GM12878 (cell line): Measurements from ENCODE around the gene COL1A1. TPM values are rescaled to one million over a fixed set of nuclear protein-coding genes. Genes with fewer than 3 reads are reported as not detected.

Experiments used
- ATAC-seq: fragments of 200-7000 bp; cut with Tn5 transposase; 3 replicates; pipeline ENCODE4 v1.9.1; 2020; ENCODE audit warnings: mild to moderate bottlenecking, moderate library complexity
- BruUV-seq: library from RNA; stranded (reverse); fragments of 400-500 nt; replicated peaks from 2 replicates; lab custom pipeline; 2021; lab: Mats Ljungman, UMichigan
- CTCF ChIA-PET: fragments of 300-600 bp; sonication (Branson Sonifier 250); formaldehyde crosslinking; extraction: SDS; loops from one replicate; lab custom pipeline; 2021; ENCODE audit warnings: inconsistent platforms; lab: Yijun Ruan, JAX
- POLR2A ChIA-PET: fragments of 350-600 bp; formaldehyde crosslinking; extraction: SDS; loops from one replicate; lab custom pipeline; 2021; ENCODE audit warnings: inconsistent platforms; lab: Charles Lee
- RAD21 ChIA-PET: fragments of 300-600 bp; sonication (Branson Sonifier 250); formaldehyde crosslinking; loops from one replicate; lab custom pipeline; 2023; ENCODE audit warnings: antibody characterized with exemption; ENCODE audit not compliant: unreplicated experiment; lab: Charles Lee
- SMC1A ChIA-PET: fragments of 300-600 bp; sonication (Branson Sonifier 250); formaldehyde crosslinking; loops from one replicate; lab custom pipeline; 2023; ENCODE audit not compliant: unreplicated experiment, uncharacterized antibody; lab: Charles Lee
- DNase-seq: peaks from one replicate; pipeline ENCODE4 v3.0.0-alpha.2; 2011; ENCODE audit warnings: low read depth, low spot score
- FAIRE-seq: peaks from 3 replicates; lab custom pipeline; 2011; peaks lifted over from hg19 to GRCh38; lab: Jason Lieb, UNC
- H2AFZ ChIP-seq: 2 replicates; pipeline ENCODE4 v1.6.0; 2011; ENCODE audit warnings: low read depth, low read length, control low read depth; ENCODE audit not compliant: control insufficient read depth
- H3K27ac ChIP-seq: 2 replicates; pipeline ENCODE4 v1.5.1; 2011; ENCODE audit warnings: control low read depth; ENCODE audit not compliant: control insufficient read depth, insufficient read depth
- H3K27me3 ChIP-seq, 2 experiments: replicated peaks in 1 of 2; 2 replicates each; pipeline versions ENCODE4 v1.6.0 to v1.6.1; 2011; ENCODE audit warnings: low read length in 1 of 2; ENCODE audit not compliant: control insufficient read depth in 2 of 2, insufficient read depth in 2 of 2
- H3K36me3 ChIP-seq, 2 experiments: 2 replicates each; pipeline ENCODE4 v1.5.1; 2011; ENCODE audit warnings: low read length in 1 of 2; ENCODE audit not compliant: control insufficient read depth in 2 of 2, insufficient read depth in 2 of 2
- H3K4me1 ChIP-seq: 2 replicates; pipeline ENCODE4 v1.6.1; 2011; ENCODE audit warnings: mild to moderate bottlenecking, low read length, moderate library complexity, mixed read lengths; ENCODE audit not compliant: control insufficient read depth, insufficient read depth
- H3K4me2 ChIP-seq: 2 replicates; pipeline ENCODE4 v1.6.0; 2011; ENCODE audit warnings: control low read depth; ENCODE audit not compliant: control insufficient read depth, insufficient read depth
- H3K4me3 ChIP-seq: fragments of 200-600 bp; sonication (generic); 2 replicates; pipeline ENCODE4 v1.5.1; 2016
- H3K79me2 ChIP-seq: 2 replicates; pipeline ENCODE4 v1.6.0; 2011; ENCODE audit warnings: low read length; ENCODE audit not compliant: control insufficient read depth, insufficient read depth
- H3K9ac ChIP-seq: 2 replicates; pipeline ENCODE4 v1.8.0; 2011; ENCODE audit warnings: low read length, control low read depth, mixed read lengths; ENCODE audit not compliant: control insufficient read depth, insufficient read depth
- H3K9me3 ChIP-seq: replicated peaks from 3 replicates; pipeline ENCODE4 v1.5.1; 2011; ENCODE audit warnings: mild to moderate bottlenecking, low read length; ENCODE audit not compliant: control insufficient read depth, insufficient read depth
- H4K20me1 ChIP-seq: 2 replicates; pipeline ENCODE4 v1.6.0; 2011; ENCODE audit not compliant: control insufficient read depth, insufficient read depth
- ATF7 ChIP-seq: fragments of 450-650 bp; IDR thresholded peaks from 2 replicates; pipeline ENCODE4 v1.6.1; 2016; ENCODE audit warnings: low read depth, mild to moderate bottlenecking
- CEBPB ChIP-seq, 2 experiments: fragments of 150-350 bp in 1 of 2; IDR thresholded peaks; 2 replicates each; pipeline ENCODE4 v1.6.1; 2012 to 2014; ENCODE audit warnings: low read depth in 2 of 2, low read length in 2 of 2, borderline replicate concordance in 1 of 2, inconsistent platforms in 1 of 2
- ESRRA ChIP-seq: IDR thresholded peaks from 2 replicates; pipeline ENCODE4 v1.6.1; 2012; ENCODE audit warnings: mild to moderate bottlenecking, low read length, improper control_type of control experiment
- FOXK2 ChIP-seq: fragments of 450-650 bp; IDR thresholded peaks from 2 replicates; pipeline ENCODE4 v1.6.1; 2017; ENCODE audit warnings: mild to moderate bottlenecking, moderate library complexity
- MEF2B ChIP-seq: fragments of 450-650 bp; IDR thresholded peaks from 2 replicates; pipeline ENCODE4 v1.6.1; 2018; ENCODE audit warnings: mild to moderate bottlenecking, moderate library complexity; ENCODE audit not compliant: partially characterized antibody, poor library complexity, severe bottlenecking
- MTA2 ChIP-seq: fragments of 450-650 bp; IDR thresholded peaks from 2 replicates; pipeline ENCODE4 v1.6.1; 2016; ENCODE audit warnings: low read depth, mild to moderate bottlenecking, moderate library complexity
- NBN ChIP-seq: fragments of 450-650 bp; IDR thresholded peaks from 2 replicates; pipeline ENCODE4 v1.6.1; 2016
- SMAD5 ChIP-seq: IDR thresholded peaks from 2 replicates; pipeline ENCODE4 v1.6.1; 2016; ENCODE audit warnings: antibody characterized with exemption, low read depth
- SMARCA5 ChIP-seq: fragments of 450-650 bp; IDR thresholded peaks from 2 replicates; pipeline ENCODE4 v1.6.1; 2017; ENCODE audit warnings: mild to moderate bottlenecking
- SP1 ChIP-seq: IDR thresholded peaks from one replicate; pipeline ENCODE4 v1.6.1; 2011; ENCODE audit warnings: low read depth, low read length
- STAT1 ChIP-seq: fragments of 450-650 bp; conservative IDR thresholded peaks from 2 replicates; pipeline ENCODE4 v1.6.1; 2014; ENCODE audit warnings: antibody characterized with exemption, mild to moderate bottlenecking
- TCF12 ChIP-seq: IDR thresholded peaks from 2 replicates; pipeline ENCODE4 v1.6.1; 2011; ENCODE audit warnings: low read depth, mild to moderate bottlenecking, low read length
- ZBED1 ChIP-seq: IDR thresholded peaks from 2 replicates; pipeline ENCODE4 v1.6.1; 2016; ENCODE audit warnings: borderline replicate concordance
- ZNF217 ChIP-seq: fragments of 450-650 bp; IDR thresholded peaks from 2 replicates; pipeline ENCODE4 v1.6.1; 2017; ENCODE audit warnings: antibody characterized with exemption, mild to moderate bottlenecking
- WGBS: methylation state at CpG from one replicate; pipeline ENCODE4 v1.1.6; 2016; ENCODE audit warnings: low lambda C conversion rate; ENCODE audit not compliant: insufficient replicate concordance, insufficient coverage; ENCODE audit errors: missing lambda C conversion rate; 5-methylcytosine and 5-hydroxymethylcytosine counted together
- in situ Hi-C: fragments of 300-500 bp; cut with MboI; formaldehyde crosslinking; loops from 9 replicates; pipeline ENCODE4 v1.14.3; 2018; ENCODE audit warnings: mixed read lengths
- intact Hi-C: fragments of 100-400 bp; cut with micrococcal nuclease; formaldehyde crosslinking; loops from one replicate; pipeline ENCODE4 v1.14.2; 2022; ENCODE audit not compliant: unreplicated experiment
- polyA plus RNA-seq, 11 experiments: library from polyadenylated mRNA; depleted of rRNA in 4 of 11; unstranded in 6 of 11; stranded (reverse) in 5 of 11; fragments of >200 nt; fragmentation: Nextera tagmentation in 4 of 11; fragmentation: Illumina TruSeq in 1 of 11; extraction: Ambion mirVana in 4 of 11; extraction: Trizol in 1 of 11; gene quantifications; 1 replicate in 1 of 11; 2 replicates in 10 of 11; pipeline versions ENCODE4 v1.2.1 to v1.2.3, GENCODE V29; 2011 to 2016; ENCODE audit warnings: inconsistent platforms in 2 of 11, missing spikeins in 2 of 11, low read depth in 1 of 11
- total RNA-seq, 4 experiments: library from RNA; depleted of rRNA in 3 of 4; stranded (reverse); fragments of >200 nt in 3 of 4; fragmentation: Illumina TruSeq in 1 of 4; extraction: Trizol in 1 of 4; gene quantifications; 2 replicates each; pipeline versions ENCODE4 v1.2.1 to v1.2.3, GENCODE V29; 2013 to 2021
- TF ChIP-seq, protein P1 (sequence below): IDR thresholded peaks from 2 replicates; pipeline ENCODE4 v1.6.1; 2012; ENCODE audit warnings: low read depth, low read length, improper control_type of control experiment
- TF ChIP-seq, protein P2 (sequence below): fragments of 450-650 bp; IDR thresholded peaks from 2 replicates; pipeline ENCODE4 v1.6.1; 2016; ENCODE audit warnings: mild to moderate bottlenecking
- TF ChIP-seq, protein P3 (sequence below): fragments of 450-650 bp; IDR thresholded peaks from 2 replicates; pipeline ENCODE4 v1.6.1; 2016; ENCODE audit warnings: mild to moderate bottlenecking
- TF ChIP-seq, protein P4 (sequence below): fragments of 450-650 bp; IDR thresholded peaks from 2 replicates; pipeline ENCODE4 v1.6.1; 2018; ENCODE audit warnings: mild to moderate bottlenecking, low read depth, moderate library complexity; ENCODE audit not compliant: partially characterized antibody

The COL1A1 gene
- total and polyA plus RNA-seq, 10 of the 15 experiments (the other 5 are each of a cell fraction or from before 2014, with no cell fraction given), result 0.18 to 7.7 (median 2.3) TPM

DNA sequence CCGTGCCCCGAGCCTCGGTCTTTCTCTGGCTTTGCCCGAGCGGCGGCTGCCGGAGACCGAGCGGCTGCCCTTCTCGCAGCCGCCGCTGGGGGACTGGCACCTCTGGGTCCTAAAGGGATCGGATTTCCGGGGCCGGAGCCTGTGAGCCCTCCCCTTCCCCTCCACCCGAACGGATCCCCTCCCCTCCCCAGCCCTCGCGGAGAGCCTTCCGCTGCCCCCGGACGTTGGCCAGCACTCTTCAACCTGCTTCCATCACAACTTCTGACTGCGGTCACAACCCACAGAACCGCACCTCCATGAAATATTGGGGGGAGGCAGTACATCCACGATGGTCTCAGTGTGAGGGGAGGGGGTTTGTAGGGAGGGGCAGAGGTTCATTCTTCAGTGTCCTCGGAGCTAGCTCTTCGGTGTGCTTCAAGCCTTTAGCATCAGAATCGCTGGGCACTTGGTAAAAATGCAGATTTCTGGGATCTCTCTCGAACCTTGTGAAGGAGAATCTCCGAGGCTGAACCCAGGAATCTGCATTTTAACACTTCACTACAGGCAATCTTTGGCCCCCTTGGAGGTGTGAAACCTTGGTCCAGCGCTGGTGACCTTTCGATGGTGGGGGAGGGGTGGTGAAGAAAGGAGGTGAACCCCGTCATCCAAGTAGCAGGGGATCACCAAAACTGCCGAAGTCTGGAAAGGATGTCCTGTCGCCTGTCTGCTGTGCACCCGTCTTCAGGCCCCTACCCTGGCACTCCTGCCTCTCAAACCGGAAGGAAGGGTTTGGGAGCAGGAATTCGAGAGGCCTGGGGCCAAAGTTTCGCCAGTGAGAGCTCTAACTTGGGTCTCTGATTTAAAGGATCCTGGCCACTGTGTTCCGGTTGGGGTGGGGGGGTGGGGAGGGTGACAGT lies 50.1 kb downstream of the COL1A1 start:
- peak overlapping the region; percentile 88 for H3K9ac ChIP-seq
- H3K4me2 ChIP-seq, result peak overlapping the region; percentile 89
- peaks cover 0 to 4% of the 10 kb centered on the region in 2 experiments; a peak in 2 of 4 replicates for H3K36me3 ChIP-seq
- H3K4me3 ChIP-seq, result peak overlapping the region; percentile 95
- H4K20me1 ChIP-seq, result no peaks in the 10 kb centered on the region; the same call in none of the 2 replicates
- H3K4me1 ChIP-seq, result peaks cover 46% of the 10 kb centered on the region
- CTCF ChIA-PET, result interaction anchor here (0.7 to 9.3 kb wide), 15 partner anchors 10 to 62 kb away, joined by 3 to 99 read pairs (median 6); partner anchors contain the start of gene SGCA
- POLR2A ChIA-PET, result interaction anchor here (0.6 to 2.2 kb wide), 14 partner anchors 10 to 1880 kb away, joined by 3 to 18 read pairs (median 4); partner anchors contain the start of genes ITGA3 and XYLT2
- SMC1A ChIA-PET, result interaction anchor here (0.8 to 3.6 kb wide), 6 partner anchors 10 to 26 kb away, joined by 3 to 31 read pairs (median 4); partner anchors contain the start of genes SAMD14 and SGCA
- H3K27me3 ChIP-seq, result no peaks in the 10 kb centered on the region
- TSS peak; percentile 72 for BruUV-seq
- peak overlapping the region; percentile 89 for H3K27ac ChIP-seq
- RAD21 ChIA-PET, result interaction anchor here (1.0 to 3.5 kb wide), 12 partner anchors 10 to 160 kb away, joined by 3 to 17 read pairs (median 6); partner anchors contain the start of genes SAMD14 and SGCA
- H2AFZ ChIP-seq, result peak overlapping the region; percentile 71
- in situ Hi-C loops (no loop called here), intact Hi-C loops (no loop called here)
- no peaks in the 10 kb centered on the region for H3K9me3 ChIP-seq
- DNase-seq (peak; percentile 63), ATAC-seq (peak; percentile 67), FAIRE-seq (no peak)
- peaks cover 53% of the 10 kb centered on the region for H3K79me2 ChIP-seq
- WGBS, result 2% methylated on average over 23 of the region's 40 CpGs
- TF ChIP-seq, protein P1, sequence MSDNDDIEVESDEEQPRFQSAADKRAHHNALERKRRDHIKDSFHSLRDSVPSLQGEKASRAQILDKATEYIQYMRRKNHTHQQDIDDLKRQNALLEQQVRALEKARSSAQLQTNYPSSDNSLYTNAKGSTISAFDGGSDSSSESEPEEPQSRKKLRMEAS, result 0 out of 2 replicates have a peak, but pooled peaks have one; percentile 18
- no peak for TF ChIP-seq STAT1
- TF ChIP-seq SMARCA5, result peak; percentile 76; the same call in 1 of the 2 replicates
- TF ChIP-seq MTA2, result peak; percentile 46
- no peak; the same call in 1 of the 2 replicates for TF ChIP-seq ZBED1
- peak; percentile 52; the same call in 1 of the 2 replicates for TF ChIP-seq TCF12
- peak; percentile 60 for TF ChIP-seq SP1
- TF ChIP-seq, protein P2, sequence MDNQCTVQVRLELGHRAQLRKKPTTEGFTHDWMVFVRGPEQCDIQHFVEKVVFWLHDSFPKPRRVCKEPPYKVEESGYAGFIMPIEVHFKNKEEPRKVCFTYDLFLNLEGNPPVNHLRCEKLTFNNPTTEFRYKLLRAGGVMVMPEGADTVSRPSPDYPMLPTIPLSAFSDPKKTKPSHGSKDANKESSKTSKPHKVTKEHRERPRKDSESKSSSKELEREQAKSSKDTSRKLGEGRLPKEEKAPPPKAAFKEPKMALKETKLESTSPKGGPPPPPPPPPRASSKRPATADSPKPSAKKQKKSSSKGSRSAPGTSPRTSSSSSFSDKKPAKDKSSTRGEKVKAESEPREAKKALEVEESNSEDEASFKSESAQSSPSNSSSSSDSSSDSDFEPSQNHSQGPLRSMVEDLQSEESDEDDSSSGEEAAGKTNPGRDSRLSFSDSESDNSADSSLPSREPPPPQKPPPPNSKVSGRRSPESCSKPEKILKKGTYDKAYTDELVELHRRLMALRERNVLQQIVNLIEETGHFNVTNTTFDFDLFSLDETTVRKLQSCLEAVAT, result peak; percentile 94
- peak; percentile 30 for TF ChIP-seq MEF2B
- TF ChIP-seq, protein P3, sequence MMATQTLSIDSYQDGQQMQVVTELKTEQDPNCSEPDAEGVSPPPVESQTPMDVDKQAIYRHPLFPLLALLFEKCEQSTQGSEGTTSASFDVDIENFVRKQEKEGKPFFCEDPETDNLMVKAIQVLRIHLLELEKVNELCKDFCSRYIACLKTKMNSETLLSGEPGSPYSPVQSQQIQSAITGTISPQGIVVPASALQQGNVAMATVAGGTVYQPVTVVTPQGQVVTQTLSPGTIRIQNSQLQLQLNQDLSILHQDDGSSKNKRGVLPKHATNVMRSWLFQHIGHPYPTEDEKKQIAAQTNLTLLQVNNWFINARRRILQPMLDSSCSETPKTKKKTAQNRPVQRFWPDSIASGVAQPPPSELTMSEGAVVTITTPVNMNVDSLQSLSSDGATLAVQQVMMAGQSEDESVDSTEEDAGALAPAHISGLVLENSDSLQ, result no peak
- peak; percentile 17; the same call in 1 of the 2 replicates for TF ChIP-seq ESRRA
- no peak for TF ChIP-seq FOXK2
- TF ChIP-seq NBN, result peak; percentile 75
- TF ChIP-seq, protein P4, sequence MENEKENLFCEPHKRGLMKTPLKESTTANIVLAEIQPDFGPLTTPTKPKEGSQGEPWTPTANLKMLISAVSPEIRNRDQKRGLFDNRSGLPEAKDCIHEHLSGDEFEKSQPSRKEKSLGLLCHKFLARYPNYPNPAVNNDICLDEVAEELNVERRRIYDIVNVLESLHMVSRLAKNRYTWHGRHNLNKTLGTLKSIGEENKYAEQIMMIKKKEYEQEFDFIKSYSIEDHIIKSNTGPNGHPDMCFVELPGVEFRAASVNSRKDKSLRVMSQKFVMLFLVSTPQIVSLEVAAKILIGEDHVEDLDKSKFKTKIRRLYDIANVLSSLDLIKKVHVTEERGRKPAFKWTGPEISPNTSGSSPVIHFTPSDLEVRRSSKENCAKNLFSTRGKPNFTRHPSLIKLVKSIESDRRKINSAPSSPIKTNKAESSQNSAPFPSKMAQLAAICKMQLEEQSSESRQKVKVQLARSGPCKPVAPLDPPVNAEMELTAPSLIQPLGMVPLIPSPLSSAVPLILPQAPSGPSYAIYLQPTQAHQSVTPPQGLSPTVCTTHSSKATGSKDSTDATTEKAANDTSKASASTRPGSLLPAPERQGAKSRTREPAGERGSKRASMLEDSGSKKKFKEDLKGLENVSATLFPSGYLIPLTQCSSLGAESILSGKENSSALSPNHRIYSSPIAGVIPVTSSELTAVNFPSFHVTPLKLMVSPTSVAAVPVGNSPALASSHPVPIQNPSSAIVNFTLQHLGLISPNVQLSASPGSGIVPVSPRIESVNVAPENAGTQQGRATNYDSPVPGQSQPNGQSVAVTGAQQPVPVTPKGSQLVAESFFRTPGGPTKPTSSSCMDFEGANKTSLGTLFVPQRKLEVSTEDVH, result peak; percentile 46
- TF ChIP-seq CEBPB (IDR thresholded peaks at IDR 0.05; ENCODE audit: borderline replicate concordance in 1 of 2, low read depth in 2 of 2, low read length in 2 of 2), result no peak
- TF ChIP-seq ATF7, result peak; percentile 53
- TF ChIP-seq ZNF217, result 0 out of 2 replicates have a peak, but pooled peaks have one; percentile 19
- no peak for TF ChIP-seq SMAD5
